GM21447 (cell line): ENCODE data around the gene BST2.
A peak's percentile ranks its signal among the peaks of the same experiment; 100 is the strongest.

Experiments used
- ATAC-seq: cut with Tn5 transposase; IDR thresholded peaks from one replicate; pipeline ENCODE4 v1.9.1; 2021; ENCODE audit not compliant: unreplicated experiment

BST2 gene

GRCh38 chr19:17405250-17406045 lies at the start of gene BST2:
BST2 (minus strand) TSS chr19:17405630; CDS start chr19:17405575, 55 bp downstream.
- peak; percentile 85 for ATAC-seq

- no peak for ATAC-seq
Observed at GRCh38 chr19:17454576-17455071, 49.2 kb upstream of the BST2 start.

DNA sequence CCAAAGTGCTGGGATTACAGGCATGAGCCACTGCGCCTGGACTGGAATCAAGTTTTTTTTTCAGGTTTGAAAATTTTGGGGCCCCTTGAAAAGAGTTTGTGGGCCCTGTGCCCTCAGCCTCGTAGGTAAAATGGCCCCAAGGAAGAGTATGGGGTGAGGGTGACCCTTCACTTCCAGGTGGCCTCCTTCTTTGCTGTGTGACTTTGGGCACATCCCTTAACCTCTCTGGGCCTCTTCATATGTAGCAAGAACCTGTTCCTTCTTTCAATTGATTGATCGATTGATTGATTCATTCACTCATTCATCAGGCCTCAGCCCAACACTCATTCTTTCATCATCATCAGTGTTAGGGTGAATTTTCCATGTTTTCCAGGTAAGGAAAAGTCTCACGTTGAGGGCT lies 46.4 kb upstream of the BST2 start:
- ATAC-seq = no peak

DNA sequence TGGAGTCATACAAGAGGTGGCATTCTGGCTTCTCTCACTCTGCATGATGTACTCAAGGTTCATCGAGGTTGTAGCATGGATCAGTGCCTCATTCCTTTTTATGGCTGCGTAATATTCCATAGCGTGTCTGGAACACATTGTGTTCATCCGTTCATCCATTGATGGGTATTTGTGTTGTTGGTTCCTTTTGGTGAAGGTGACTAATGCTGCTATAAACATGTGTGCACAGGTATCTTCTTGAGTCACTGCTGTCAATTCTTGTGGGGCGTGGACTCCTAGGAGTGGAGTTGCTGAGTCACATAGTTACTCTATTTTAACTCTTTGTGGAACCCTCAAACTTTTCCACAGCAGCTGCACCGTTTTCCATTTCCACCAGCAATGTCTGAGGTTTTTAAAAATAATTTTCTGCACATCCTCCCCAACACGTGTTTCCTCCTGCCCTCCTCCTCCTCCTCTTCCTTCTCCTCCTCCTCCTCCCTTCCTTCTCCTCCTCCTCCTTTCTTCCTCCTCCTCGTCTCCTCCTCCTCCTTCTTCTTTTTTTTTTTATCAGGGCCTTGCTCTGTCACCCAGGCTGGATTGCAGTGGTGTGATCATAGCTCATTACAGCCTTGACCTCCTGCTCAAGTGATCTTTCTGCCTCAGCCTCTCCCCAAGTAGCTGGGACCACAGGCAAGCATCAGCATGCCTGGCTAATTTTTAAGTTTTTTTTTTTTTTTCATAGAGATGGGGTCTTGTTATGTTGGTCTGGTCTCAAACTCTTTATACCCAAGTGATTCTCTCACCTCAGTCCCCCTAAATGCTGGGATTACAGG lies 45.0 kb upstream of the BST2 start:
- ATAC-seq = no peak

DNA sequence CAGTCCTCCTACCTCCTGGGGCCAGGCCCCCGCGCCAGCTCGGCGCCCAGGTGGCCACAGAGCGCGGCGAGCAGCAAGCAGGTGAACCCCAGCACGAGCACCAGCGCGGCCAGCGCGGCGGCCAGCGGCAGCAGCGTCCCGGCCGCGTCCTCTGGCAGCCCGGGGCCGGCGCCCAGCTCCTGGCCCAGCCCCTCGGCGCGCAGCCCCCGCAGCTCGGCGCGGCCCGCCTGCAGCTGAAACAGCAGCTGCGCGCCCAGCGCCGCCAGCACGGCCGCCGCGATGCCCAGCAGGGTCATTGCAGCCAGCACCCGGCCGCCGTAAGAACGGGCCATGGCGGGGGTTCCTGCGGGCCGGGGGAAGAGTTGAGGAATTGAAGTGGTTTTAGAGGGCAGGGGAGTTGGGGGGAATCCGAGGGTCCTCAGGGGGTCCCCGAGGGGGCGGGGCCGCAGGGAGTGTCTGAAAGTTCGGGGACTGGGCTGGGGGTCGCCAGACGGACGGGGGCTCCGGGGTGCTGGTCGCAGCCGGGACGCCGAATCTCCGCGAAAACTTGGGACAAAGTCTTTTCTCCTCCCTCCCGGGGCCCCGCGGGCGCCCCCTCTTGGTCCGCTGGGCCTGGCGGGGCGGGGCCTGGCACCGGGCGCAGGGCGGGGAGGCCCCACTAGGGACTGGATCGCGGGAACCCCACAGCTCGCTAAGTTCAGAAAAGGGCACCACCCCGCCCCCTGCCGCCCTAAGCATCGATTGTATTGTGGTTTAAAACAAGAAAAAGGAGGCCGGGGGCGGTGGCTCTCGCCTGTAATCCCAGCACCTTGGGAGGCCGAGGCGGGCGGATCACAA lies 42.9 kb upstream of the BST2 start, which contains the start of gene TMEM221:
Gene TMEM221 (minus strand): TSS at position 538 of the 837 bp plus-strand sequence. CDS start 206 bp downstream, at position 332.
- ATAC-seq = no peak

DNA sequence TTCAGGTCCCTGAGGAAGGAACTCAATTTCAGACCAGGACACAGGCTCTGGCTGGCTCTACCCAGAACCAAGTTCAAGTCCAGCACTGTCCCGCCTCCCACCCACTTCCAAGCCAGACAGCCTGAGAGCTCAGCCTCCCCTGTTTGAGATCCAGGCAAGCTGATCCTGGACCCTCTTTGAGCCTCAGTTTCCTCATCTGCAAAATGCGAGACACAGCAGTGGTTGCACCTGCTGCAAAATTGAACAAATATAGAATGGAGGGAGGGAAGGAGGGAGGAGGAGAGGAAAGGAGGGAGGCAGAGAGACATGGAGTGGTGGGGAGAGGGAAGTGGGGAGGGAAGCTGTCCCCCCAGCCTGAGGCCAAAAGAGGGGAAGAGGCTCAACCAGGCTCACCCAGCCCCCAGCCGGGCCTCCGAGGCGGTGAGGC lies 42.3 kb upstream of the BST2 start:
- no peak for ATAC-seq

DNA sequence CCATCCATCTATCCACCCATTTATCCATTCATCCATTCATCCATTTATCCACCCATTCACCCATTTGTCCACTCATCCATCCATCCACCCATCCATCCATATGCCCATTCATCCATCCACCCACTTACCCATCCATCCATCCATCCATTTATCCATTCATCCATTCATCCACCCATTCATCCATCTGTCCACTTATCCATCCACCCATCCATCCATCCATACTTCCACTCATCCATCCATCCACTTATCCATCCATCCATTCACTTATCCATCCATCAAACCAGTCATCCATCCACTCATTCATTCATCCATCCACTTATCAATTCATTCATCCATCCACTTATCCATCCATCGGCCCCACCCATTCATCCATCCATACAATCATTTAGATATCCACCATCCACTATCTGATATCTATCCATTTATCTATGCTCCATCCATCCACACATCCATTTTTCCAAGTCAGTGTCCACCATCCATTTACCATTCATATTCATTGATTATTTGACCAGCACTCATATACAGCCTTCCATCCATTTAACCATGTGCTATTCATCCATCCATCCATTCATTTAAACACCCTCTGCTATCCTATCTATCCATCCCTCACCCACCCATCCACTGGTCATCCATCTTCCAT lies 40.2 kb upstream of the BST2 start:
- ATAC-seq = no peak

DNA sequence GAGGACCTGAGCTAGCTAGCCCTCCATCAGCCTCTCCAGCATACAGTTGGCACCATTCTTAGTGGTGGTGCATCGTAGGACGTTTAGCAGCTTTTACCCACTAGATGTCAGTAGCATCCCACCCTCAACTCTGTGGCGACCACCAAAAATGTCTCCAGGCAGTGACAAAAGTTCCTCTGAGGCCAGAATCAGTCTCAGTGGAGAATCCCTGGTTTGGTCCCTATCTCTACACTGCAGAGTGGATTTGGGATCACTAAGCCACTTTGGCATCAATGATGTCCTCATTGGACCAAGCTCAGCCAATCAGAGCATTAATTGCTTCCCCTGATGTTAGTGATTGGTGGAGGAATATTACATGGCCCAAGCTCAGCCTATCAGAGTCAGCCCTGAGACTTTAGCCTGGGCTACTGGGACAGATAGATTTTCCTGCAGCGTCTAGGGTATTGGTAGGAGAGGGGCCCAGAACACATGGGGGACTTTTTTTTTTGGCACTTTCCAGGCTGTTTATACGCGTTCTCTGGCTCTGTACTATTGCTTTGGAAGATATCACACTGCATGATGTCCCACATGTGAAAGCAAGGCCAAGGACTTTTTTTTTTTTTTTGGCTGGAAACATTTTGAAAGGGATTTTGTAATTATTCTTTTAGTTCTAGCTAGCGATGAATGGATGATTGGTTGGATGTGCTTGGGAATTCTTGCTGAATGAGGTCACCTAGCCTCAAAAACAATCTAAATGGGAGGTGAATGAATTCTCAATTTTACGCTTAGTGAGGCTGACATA lies 36.0 kb upstream of the BST2 start:
- no peak for ATAC-seq

DNA sequence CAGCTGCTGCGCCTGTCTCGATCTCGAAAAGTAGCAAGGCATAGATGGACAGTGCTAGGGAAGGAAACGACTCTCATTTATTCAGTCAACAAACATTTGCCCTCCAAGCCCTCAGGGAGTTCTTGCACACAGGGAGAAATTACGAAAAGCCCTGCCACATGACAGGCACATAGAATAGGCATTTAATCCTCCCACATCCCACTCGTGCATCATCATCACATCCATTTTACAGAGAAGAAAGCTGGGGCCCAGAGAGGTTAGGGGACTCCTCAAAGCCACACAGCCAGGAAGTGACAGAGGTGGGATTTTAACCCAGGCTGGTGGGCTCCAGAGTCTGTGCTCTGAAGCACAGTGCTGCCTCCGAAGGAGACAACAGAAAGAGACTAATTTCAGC lies 31.4 kb upstream of the BST2 start:
- no peak for ATAC-seq

DNA sequence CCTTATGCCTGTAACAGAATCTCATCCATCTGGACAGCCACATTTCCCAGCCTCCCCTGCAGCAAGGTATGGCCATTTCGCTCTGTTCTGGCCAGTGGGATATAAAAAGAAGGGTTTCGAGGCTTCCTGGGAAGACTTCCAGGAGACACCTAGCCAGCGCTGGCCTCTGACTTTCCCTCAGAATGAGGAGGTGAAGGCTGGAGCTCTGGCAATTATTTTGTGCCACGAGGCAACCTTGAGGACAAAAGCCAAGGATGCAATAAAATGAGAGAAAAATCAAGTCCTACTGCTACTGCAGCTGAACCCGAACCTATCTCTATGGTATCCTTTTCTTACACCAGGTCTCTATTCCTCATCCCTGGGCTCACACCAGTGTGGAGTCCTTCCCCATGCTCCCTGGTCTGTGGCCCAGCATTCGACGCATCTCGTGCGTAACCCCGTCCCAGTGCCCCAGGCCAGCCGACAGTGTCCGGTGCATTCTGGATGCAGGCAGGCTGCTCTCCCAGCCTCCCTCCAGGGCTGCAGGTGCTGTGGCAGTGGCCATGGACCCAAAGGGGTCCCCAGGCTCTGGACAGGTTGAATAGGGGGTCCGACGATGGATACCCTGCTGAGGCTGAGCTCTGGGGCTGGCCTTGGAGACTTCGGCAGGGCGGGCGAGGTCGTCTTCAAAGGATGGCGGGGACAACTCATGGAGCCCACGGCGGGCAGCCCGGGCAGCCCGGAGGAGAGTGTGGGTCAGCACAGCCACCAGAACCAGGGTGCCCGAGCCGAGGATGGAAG lies 30.9 kb upstream of the BST2 start:
- ATAC-seq = no peak

GRCh38 chr19:17435218-17435617 lies 29.8 kb upstream of the BST2 start:
- no peak for ATAC-seq

DNA sequence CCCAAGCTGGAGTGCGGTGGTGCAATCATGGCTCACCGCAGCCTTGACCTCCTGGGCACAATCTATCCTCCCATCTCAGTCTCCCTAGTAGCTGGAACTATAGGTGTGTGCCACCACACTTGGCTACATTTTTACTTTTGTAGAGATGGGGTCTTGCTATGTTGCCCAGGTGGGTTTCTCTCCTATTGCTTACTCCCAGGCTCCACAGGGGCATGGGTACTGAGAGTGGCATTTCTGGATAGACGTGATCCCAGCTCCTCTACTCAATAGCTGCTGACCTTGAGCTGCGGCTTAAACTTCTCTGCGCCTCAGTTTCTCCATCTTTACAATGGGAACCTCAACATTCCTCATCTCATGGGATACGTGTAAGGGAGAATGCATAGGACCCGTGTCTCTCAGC lies 26.0 kb upstream of the BST2 start:
- no peak for ATAC-seq

DNA sequence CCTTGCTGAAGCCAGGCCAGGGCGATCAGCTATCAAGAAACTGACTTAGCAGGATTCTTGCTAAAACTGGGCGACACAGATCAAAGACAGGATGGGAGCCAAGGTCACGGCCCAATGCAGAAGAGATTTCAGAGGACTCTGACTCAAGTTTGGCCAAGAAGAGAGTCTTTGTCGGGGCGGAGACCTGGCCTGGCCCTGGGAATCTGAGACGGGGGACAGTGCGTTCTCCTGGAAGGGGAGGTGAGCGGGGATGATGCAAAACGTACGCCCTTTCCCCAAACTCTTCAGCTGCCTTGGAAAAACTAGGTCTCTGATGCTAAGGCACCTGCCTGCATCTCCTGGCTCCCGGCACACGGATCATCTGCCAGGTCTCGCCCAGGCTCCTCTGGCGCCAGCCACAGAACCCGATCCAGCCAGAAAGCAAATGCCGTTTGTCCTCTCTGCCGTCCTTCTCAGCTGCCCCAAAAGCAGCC lies 24.2 kb upstream of the BST2 start:
- ATAC-seq = no peak

DNA sequence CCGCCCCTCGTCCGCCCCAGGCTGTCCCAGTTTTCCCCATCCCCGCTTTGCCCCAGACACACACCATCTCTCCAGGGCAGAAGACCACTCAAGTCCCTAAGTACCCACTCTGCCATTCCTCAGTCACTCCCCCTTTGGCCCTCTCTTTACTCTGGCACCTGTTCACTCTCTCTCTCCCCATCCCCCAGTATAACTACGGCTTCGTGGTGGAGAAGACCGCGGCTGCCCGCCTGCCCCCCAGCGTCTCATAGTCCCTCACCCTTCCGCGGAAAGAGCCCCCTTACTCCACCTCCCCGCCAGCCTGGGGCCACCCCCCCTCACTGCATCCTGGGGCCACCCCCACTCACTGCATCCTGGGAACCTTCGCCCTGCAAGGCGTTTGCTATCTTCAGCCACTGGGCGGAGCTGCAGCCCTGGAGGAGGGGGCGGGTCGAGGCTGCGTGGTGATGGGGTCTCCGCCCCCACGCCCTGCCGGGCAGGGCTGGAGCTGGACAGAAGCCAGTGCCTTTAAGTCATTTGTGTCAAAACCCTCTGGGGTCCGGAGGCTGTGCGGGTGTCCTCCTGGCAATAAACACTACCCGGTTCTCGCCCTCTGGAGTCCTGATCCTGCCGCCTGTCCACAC lies 19.4 kb upstream of the BST2 start:
- ATAC-seq = no peak

DNA sequence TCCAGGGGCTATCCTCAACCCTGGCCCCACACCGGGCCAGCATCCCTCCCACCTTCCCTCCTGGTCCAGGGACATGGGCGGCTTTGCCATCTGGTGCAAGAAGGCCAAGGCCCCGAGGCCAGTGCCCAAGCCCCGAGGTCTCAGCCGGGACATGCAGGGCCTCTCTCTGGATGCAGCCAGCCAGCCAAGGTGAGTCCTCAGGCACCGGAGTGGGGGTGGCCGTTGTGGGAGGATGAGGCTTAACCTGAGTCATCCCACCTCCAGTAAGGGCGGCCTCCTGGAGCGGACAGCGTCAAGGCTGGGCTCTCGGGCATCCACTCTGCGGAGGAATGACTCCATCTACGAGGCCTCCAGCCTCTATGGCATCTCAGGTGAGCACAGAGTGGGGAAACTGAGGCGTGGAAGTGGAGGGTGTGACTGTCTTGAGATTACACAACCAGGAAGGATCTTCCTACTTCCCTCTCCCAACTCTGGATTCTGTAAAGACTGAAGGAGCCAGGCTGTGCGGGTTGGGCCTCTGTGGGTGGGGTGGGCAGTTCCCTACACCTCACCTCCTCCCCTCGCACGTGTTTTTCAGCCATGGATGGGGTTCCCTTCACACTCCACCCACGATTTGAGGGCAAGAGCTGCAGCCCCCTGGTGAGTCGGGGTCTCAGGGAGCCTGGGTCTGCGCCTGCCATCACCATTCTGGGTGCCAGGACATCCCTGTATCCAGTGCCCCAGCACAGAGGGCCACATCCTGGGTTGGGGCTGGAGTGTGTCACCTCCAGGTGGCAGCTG lies 18.2 kb upstream of the BST2 start:
- ATAC-seq = no peak

GRCh38 chr19:17421942-17422341 lies 16.5 kb upstream of the BST2 start:
- ATAC-seq = no peak

DNA sequence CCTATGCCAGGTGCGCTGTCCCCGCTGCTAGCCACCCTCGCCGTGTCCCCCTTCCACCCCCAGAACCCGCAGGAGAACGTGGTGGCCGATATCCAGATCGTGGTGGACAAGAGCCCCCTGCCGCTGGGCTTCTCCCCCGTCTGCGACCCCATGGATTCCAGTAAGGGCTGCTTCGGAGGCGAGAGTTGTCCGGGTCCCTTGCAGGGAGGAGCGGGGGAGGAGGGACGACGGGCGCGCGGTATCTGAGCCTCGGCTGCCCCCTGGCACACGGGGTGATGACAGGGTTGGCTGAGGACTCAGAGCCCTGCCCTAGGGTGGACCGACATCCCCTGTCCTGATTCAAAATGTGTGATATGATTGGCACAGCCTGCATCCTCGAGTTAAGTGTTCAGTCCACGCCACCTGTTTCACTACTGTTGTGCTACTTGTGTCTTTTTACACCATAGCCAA lies 15.1 kb upstream of the BST2 start:
- no peak for ATAC-seq
